DOHH2 (cell line): Measurements from ENCODE around the gene RPL41.
A peak's percentile ranks its signal among the peaks of the same experiment; 100 is the strongest.

ENCODE experiments used
- H3F3A ChIP-seq: fragments of 200-600 bp; sonication (generic), shearing (Covaris generic); 2 replicates; pipeline ENCODE4 v1.6.0; 2016; ENCODE audit warnings: antibody characterized with exemption, mild to moderate bottlenecking; ENCODE audit not compliant: control insufficient read depth, insufficient read depth
- H3K27ac ChIP-seq: fragments of 200-600 bp; sonication (generic); 2 replicates; pipeline ENCODE4 v1.5.1; 2014; ENCODE audit warnings: low read depth, mild to moderate bottlenecking, low read length, moderate library complexity
- H3K27me3 ChIP-seq: fragments of 200-600 bp; sonication (generic); 2 replicates; pipeline ENCODE4 v1.6.1; 2014; ENCODE audit warnings: mild to moderate bottlenecking, low read length, mixed read lengths; ENCODE audit not compliant: control insufficient read depth
- H3K36me3 ChIP-seq: fragments of 200-600 bp; sonication (generic); 2 replicates; pipeline ENCODE4 v1.6.1; 2014; ENCODE audit warnings: mild to moderate bottlenecking, low read length, moderate library complexity, mixed read lengths; ENCODE audit not compliant: control insufficient read depth
- H3K4me1 ChIP-seq: fragments of 200-600 bp; sonication (generic); 2 replicates; pipeline ENCODE4 v1.6.1; 2014; ENCODE audit warnings: mild to moderate bottlenecking, low read length, mixed read lengths; ENCODE audit not compliant: control insufficient read depth
- H3K4me2 ChIP-seq: fragments of 200-600 bp; sonication (generic); 2 replicates; pipeline ENCODE4 v1.6.0; 2014; ENCODE audit warnings: mild to moderate bottlenecking, low read length, moderate library complexity
- H3K4me3 ChIP-seq: fragments of 200-600 bp; sonication (generic); 2 replicates; pipeline ENCODE4 v1.5.1; 2014; ENCODE audit warnings: mild to moderate bottlenecking, low read length, mixed read lengths
- H3K79me2 ChIP-seq: fragments of 200-600 bp; sonication (generic); 2 replicates; pipeline ENCODE4 v1.6.1; 2014; ENCODE audit warnings: mild to moderate bottlenecking, low read length, mixed read lengths; ENCODE audit not compliant: control insufficient read depth
- H3K9me2 ChIP-seq: fragments of 200-600 bp; sonication (generic); replicated peaks from 2 replicates; pipeline ENCODE4 v1.6.1; 2014; ENCODE audit warnings: mild to moderate bottlenecking, low read length, mixed read lengths; ENCODE audit not compliant: control insufficient read depth
- H3K9me3 ChIP-seq: fragments of 200-600 bp; sonication (generic); 2 replicates; pipeline ENCODE4 v1.6.1; 2014; ENCODE audit warnings: antibody characterized with exemption, low read length, mixed read lengths; ENCODE audit not compliant: control insufficient read depth, insufficient read depth
- H4K20me1 ChIP-seq: fragments of 200-600 bp; sonication (generic); 2 replicates; pipeline ENCODE4 v1.6.0; 2014; ENCODE audit warnings: low read depth, mild to moderate bottlenecking, antibody characterized with exemption, low read length, moderate library complexity; ENCODE audit not compliant: control insufficient read depth, insufficient read depth
- CTCF ChIP-seq: fragments of 200-600 bp; sonication (generic); IDR thresholded peaks from one replicate; pipeline ENCODE4 v1.5.1; 2014; ENCODE audit warnings: antibody characterized with exemption, mild to moderate bottlenecking, low read depth, low read length; ENCODE audit not compliant: poor library complexity, severe bottlenecking
- EZH2phosphoT487 ChIP-seq: fragments of 200-600 bp; sonication (generic); IDR thresholded peaks from 2 replicates; pipeline ENCODE4 v1.6.1; 2017; ENCODE audit warnings: borderline replicate concordance, mild to moderate bottlenecking, antibody characterized with exemption, low read length, moderate library complexity, mixed read lengths

RPL41 gene

GRCh38 chr12:56120158-56120846 is 3.9 kb downstream of the RPL41 start:
- H3K27ac ChIP-seq = no peak overlapping the region
- no peak for TF ChIP-seq CTCF
- TF ChIP-seq EZH2phosphoT487 = no peak
- no peaks in the 10 kb centered on the region for H3K9me3 ChIP-seq
- H3K4me3 ChIP-seq = peak overlapping the region; percentile 82
- no peaks in the 10 kb centered on the region for H3K9me2 ChIP-seq
- no peaks in the 10 kb centered on the region for H4K20me1 ChIP-seq
- H3K27me3 ChIP-seq = no peaks in the 10 kb centered on the region
- peaks cover 42% of the 10 kb centered on the region for H3K36me3 ChIP-seq
- peaks cover 44% of the 10 kb centered on the region for H3K79me2 ChIP-seq
- H3K4me1 ChIP-seq = peaks cover 37% of the 10 kb centered on the region
- peaks cover 36% of the 10 kb centered on the region for H3F3A ChIP-seq
- H3K4me2 ChIP-seq = peak overlapping the region; percentile 99

- H3K4me3 ChIP-seq = no peak overlapping the region
- H3K4me1 ChIP-seq = peaks cover 45% of the 10 kb centered on the region
- no peak overlapping the region for H3K27ac ChIP-seq
- H3K4me2 ChIP-seq = no peak overlapping the region
- H4K20me1 ChIP-seq = no peaks in the 10 kb centered on the region
- H3F3A ChIP-seq = peaks cover 35% of the 10 kb centered on the region
- no peaks in the 10 kb centered on the region for H3K9me3 ChIP-seq
- H3K36me3 ChIP-seq = peaks cover 42% of the 10 kb centered on the region
- H3K9me2 ChIP-seq = no peaks in the 10 kb centered on the region
- TF ChIP-seq EZH2phosphoT487 = no peak
- TF ChIP-seq CTCF = no peak
- H3K79me2 ChIP-seq = peaks cover 46% of the 10 kb centered on the region
- no peaks in the 10 kb centered on the region for H3K27me3 ChIP-seq
Observed at GRCh38 chr12:56121204-56121870, 4.9 kb downstream of the RPL41 start.

GRCh38 chr12:56122637-56123036 is 6.2 kb downstream of the RPL41 start:
- Histone ChIP-seq H3K4me3 (no peak overlapping the region), H4K20me1 (no peaks in the 10 kb centered on the region), H3K9me2 (no peaks in the 10 kb centered on the region), H3F3A (peaks cover 38% of the 10 kb centered on the region), H3K36me3 (peaks cover 30% of the 10 kb centered on the region), H3K4me2 (no peak overlapping the region), H3K27me3 (no peaks in the 10 kb centered on the region), H3K27ac (no peak overlapping the region), H3K4me1 (peaks cover 58% of the 10 kb centered on the region), H3K79me2 (peaks cover 38% of the 10 kb centered on the region), H3K9me3 (no peaks in the 10 kb centered on the region)
- no peak for TF ChIP-seq CTCF
- no peak for TF ChIP-seq EZH2phosphoT487
